WTC11 (cell line): ENCODE results near the gene KLRB1. TPM values are rescaled to one million over a fixed set of nuclear protein-coding genes. Genes with fewer than 3 reads are reported as not detected.

Experiments used
- ATAC-seq: fragments of 200-7000 bp; cut with Tn5 transposase; 2 replicates; pipeline ENCODE4 v1.10.0; 2021; ENCODE audit warnings: mild to moderate bottlenecking, moderate library complexity
- CTCF ChIA-PET: fragments of 300-600 bp; sonication (Branson Sonifier 250); formaldehyde crosslinking; loops from one replicate; lab custom pipeline; 2021; ENCODE audit warnings: antibody characterized with exemption; lab: Charles Lee
- POLR2A ChIA-PET: fragments of 350-600 bp; sonication (Branson Sonifier 250); formaldehyde crosslinking; loops from one replicate; lab custom pipeline; 2021; ENCODE audit warnings: antibody characterized with exemption; lab: Charles Lee
- DNase-seq: peaks from one replicate; pipeline ENCODE4 v3.0.0; 2021; ENCODE audit warnings: low spot score
- H3K27ac Mint-ChIP-seq: 2 replicates; pipeline ENCODE4 v1.8.0; 2021; ENCODE audit warnings: mixed read lengths
- H3K27me3 Mint-ChIP-seq: 2 replicates; pipeline ENCODE4 v1.8.0; 2021; ENCODE audit warnings: low read depth, mild to moderate bottlenecking, moderate library complexity, mixed read lengths
- H3K36me3 Mint-ChIP-seq: 2 replicates; pipeline ENCODE4 v1.8.0; 2021; ENCODE audit warnings: mixed read lengths
- H3K4me1 Mint-ChIP-seq: 2 replicates; pipeline ENCODE4 v1.8.0; 2022; ENCODE audit warnings: mixed read lengths
- H3K4me3 Mint-ChIP-seq: 2 replicates; pipeline ENCODE4 v1.8.0; 2021; ENCODE audit warnings: mild to moderate bottlenecking, moderate library complexity, mixed read lengths
- H3K9me3 Mint-ChIP-seq: 2 replicates; pipeline ENCODE4 v1.8.0; 2021; ENCODE audit warnings: mixed read lengths
- ATF1 ChIP-seq: sonication (generic); formaldehyde crosslinking; IDR thresholded peaks from 2 replicates; pipeline ENCODE4 v1.8.1; 2023; ENCODE audit warnings: mild to moderate bottlenecking, moderate library complexity, missing genetic modification reagents
- ATF2 ChIP-seq: sonication (generic); formaldehyde crosslinking; IDR thresholded peaks from 2 replicates; pipeline ENCODE4 v1.8.1; 2022; ENCODE audit warnings: low read depth, missing genetic modification reagents, borderline replicate concordance
- CBFB ChIP-seq: sonication (generic); formaldehyde crosslinking; IDR thresholded peaks from 2 replicates; pipeline ENCODE4 v1.8.1; 2022; ENCODE audit warnings: mild to moderate bottlenecking, low read depth, missing genetic modification reagents
- CTCF ChIP-seq: fragments of 200-600 bp; IDR thresholded peaks from 2 replicates; pipeline ENCODE4 v1.8.0; 2022; ENCODE audit warnings: antibody characterized with exemption
- E2F5 ChIP-seq: sonication (generic); formaldehyde crosslinking; IDR thresholded peaks from 2 replicates; pipeline ENCODE4 v1.8.1; 2022; ENCODE audit warnings: mild to moderate bottlenecking, moderate library complexity, missing genetic modification reagents
- ELF4 ChIP-seq: sonication (generic); formaldehyde crosslinking; IDR thresholded peaks from 2 replicates; pipeline ENCODE4 v1.8.1; 2022; ENCODE audit warnings: low read depth, mild to moderate bottlenecking, moderate library complexity, missing genetic modification reagents
- ERG ChIP-seq: fragments of 250-450 bp; sonication (Bioruptor Pico); IDR thresholded peaks from 2 replicates; pipeline ENCODE4 v1.8.0; 2021; ENCODE audit warnings: mild to moderate bottlenecking
- GTF2I ChIP-seq: fragments of 250-450 bp; sonication (Bioruptor Pico); conservative IDR thresholded peaks from 2 replicates; pipeline ENCODE4 v1.4.0; 2021; ENCODE audit warnings: mild to moderate bottlenecking
- IRF1 ChIP-seq: sonication (generic); formaldehyde crosslinking; IDR thresholded peaks from 2 replicates; pipeline ENCODE4 v1.8.0; 2023; ENCODE audit warnings: missing genetic modification reagents
- NR3C1 ChIP-seq: sonication (generic); formaldehyde crosslinking; conservative IDR thresholded peaks from 2 replicates; pipeline ENCODE4 v1.8.1; 2023; ENCODE audit warnings: low read depth, mild to moderate bottlenecking, missing genetic modification reagents
- PREB ChIP-seq: sonication (generic); formaldehyde crosslinking; IDR thresholded peaks from 2 replicates; pipeline ENCODE4 v1.8.1; 2022; ENCODE audit warnings: mild to moderate bottlenecking, missing genetic modification reagents, moderate library complexity, borderline replicate concordance
- RORB ChIP-seq: fragments of 250-450 bp; sonication (Bioruptor Pico); IDR thresholded peaks from 2 replicates; pipeline ENCODE4 v1.9.0; 2021; ENCODE audit warnings: mild to moderate bottlenecking
- ZNF416 ChIP-seq: fragments of 250-450 bp; sonication (Bioruptor Pico); IDR thresholded peaks from 2 replicates; pipeline ENCODE4 v1.9.0; 2021; ENCODE audit warnings: mild to moderate bottlenecking, inconsistent platforms
- ZNF425 ChIP-seq: fragments of 250-450 bp; sonication (Bioruptor Pico); conservative IDR thresholded peaks from 2 replicates; pipeline ENCODE4 v1.9.0; 2021; ENCODE audit warnings: mild to moderate bottlenecking
- total RNA-seq: library from RNA; stranded (reverse); gene quantifications from 3 replicates; pipeline ENCODE4 v1.2.3, GENCODE V29; 2021
- TF ChIP-seq, protein P1 (sequence below): sonication (generic); formaldehyde crosslinking; IDR thresholded peaks from 2 replicates; pipeline ENCODE4 v1.8.1; 2023; ENCODE audit warnings: mild to moderate bottlenecking, missing genetic modification reagents, borderline replicate concordance
- TF ChIP-seq, protein P2 (sequence below): fragments of 250-450 bp; sonication (Bioruptor Pico); IDR thresholded peaks from 2 replicates; pipeline ENCODE4 v1.9.0; 2021; ENCODE audit warnings: mild to moderate bottlenecking

The KLRB1 gene
- total RNA-seq, 1 experiment from 2014 or later, result not detected

DNA sequence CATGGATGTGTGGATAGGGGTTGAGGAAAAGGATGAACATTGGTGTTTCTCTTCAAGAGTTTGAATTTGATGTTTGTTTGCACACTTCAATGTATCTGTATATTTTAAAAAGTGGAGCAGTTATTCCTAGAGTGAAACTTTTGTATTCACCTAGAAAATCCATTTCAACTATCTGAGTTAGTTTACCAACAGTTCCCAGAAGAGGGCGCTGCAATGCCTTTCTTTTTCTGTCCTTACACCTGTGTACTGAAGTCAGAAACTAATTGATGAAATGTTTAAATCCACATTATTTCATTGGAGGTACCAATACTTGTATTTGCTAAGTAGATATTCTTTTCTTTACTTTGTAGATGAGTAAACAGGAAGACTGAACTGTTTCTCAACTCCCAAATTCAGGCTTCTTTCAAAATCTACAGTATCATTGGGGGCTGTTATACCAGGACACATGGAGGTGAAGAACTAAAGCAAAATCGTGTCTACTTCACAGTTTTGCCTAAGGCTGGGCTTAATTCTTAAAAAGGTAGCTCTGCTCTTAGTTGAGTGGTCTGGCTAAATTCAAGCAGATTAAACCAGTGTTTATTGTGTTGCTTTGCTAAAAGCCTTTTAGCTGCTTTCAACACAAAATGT lies 26.6 kb upstream of the KLRB1 start:
- TF ChIP-seq CTCF (peak; percentile 59), ZNF416 (no peak)
- peaks cover 43% of the 10 kb centered on the region for H3K36me3 Mint-ChIP-seq
- H3K27me3 Mint-ChIP-seq, result no peaks in the 10 kb centered on the region; the same call in 1 of the 2 replicates
- H3K27ac Mint-ChIP-seq, result no peak overlapping the region
- POLR2A ChIA-PET, result no interaction called here
- peaks cover 56% of the 10 kb centered on the region for H3K9me3 Mint-ChIP-seq
- H3K4me1 Mint-ChIP-seq, result no peaks in the 10 kb centered on the region
- DNase-seq (peak; percentile 61), ATAC-seq (peak; percentile 30; the same call in 1 of the 2 replicates)
- no peak overlapping the region for H3K4me3 Mint-ChIP-seq
- CTCF ChIA-PET, result interaction anchor here (0.6 to 1.7 kb wide), 3 partner anchors 53 to 111 kb away, joined by 3 to 8 read pairs (median 4); no protein-coding TSS in a partner anchor

GRCh38 chr12:9632766-9633165 lies 25.1 kb upstream of the KLRB1 start:
- no peaks in the 10 kb centered on the region; the same call in 1 of the 2 replicates for H3K27me3 Mint-ChIP-seq
- ChIA-PET POLR2A (no interaction called here), CTCF (interaction anchor here (1.1 to 1.3 kb wide), 3 partner anchors 75 to 301 kb away, joined by 3 to 5 read pairs (median 4); no protein-coding TSS in a partner anchor)
- H3K9me3 Mint-ChIP-seq, result peaks cover 46% of the 10 kb centered on the region
- DNase-seq, result no peak
- no peak overlapping the region for H3K4me3 Mint-ChIP-seq
- TF ChIP-seq, protein P1, sequence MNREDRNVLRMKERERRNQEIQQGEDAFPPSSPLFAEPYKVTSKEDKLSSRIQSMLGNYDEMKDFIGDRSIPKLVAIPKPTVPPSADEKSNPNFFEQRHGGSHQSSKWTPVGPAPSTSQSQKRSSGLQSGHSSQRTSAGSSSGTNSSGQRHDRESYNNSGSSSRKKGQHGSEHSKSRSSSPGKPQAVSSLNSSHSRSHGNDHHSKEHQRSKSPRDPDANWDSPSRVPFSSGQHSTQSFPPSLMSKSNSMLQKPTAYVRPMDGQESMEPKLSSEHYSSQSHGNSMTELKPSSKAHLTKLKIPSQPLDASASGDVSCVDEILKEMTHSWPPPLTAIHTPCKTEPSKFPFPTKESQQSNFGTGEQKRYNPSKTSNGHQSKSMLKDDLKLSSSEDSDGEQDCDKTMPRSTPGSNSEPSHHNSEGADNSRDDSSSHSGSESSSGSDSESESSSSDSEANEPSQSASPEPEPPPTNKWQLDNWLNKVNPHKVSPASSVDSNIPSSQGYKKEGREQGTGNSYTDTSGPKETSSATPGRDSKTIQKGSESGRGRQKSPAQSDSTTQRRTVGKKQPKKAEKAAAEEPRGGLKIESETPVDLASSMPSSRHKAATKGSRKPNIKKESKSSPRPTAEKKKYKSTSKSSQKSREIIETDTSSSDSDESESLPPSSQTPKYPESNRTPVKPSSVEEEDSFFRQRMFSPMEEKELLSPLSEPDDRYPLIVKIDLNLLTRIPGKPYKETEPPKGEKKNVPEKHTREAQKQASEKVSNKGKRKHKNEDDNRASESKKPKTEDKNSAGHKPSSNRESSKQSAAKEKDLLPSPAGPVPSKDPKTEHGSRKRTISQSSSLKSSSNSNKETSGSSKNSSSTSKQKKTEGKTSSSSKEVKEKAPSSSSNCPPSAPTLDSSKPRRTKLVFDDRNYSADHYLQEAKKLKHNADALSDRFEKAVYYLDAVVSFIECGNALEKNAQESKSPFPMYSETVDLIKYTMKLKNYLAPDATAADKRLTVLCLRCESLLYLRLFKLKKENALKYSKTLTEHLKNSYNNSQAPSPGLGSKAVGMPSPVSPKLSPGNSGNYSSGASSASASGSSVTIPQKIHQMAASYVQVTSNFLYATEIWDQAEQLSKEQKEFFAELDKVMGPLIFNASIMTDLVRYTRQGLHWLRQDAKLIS, result no peak
- TF ChIP-seq ELF4 (CRISPR knock-in tag), result no peak
- TF ChIP-seq ZNF425 (CRISPR knock-in tag), result no peak
- TF ChIP-seq CBFB (CRISPR knock-in tag), result no peak
- TF ChIP-seq ATF2 (CRISPR knock-in tag), result no peak
- no peak for TF ChIP-seq GTF2I (CRISPR knock-in tag)
- TF ChIP-seq, all 79 proteins: peak for 0
- peaks cover 35% of the 10 kb centered on the region for H3K36me3 Mint-ChIP-seq
- no peak for ATAC-seq
- H3K27ac Mint-ChIP-seq, result no peak overlapping the region
- no peaks in the 10 kb centered on the region for H3K4me1 Mint-ChIP-seq

DNA sequence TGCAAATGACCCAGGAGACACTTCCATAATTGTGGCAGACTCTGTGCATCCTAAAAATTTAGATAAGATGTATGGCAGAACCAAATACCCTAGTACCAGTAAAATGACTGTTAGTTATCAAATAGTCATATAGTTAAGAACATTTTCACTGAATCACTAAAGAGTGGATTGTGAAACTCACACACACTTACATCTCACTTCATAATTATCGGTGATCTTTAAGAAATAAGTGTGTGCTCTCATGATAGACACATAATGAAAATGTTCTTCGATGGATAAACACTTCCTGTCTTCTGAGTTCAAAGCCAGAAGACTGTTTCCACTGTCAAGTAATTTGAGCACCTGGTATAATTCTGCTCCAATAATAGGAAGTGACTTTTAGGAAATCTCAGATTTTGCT lies 19.1 kb upstream of the KLRB1 start:
- Mint-ChIP-seq H3K9me3 (peaks cover 12% of the 10 kb centered on the region), H3K4me1 (no peaks in the 10 kb centered on the region), H3K36me3 (peaks cover 4% of the 10 kb centered on the region; the same call in 1 of the 2 replicates), H3K27ac (no peak overlapping the region), H3K4me3 (no peak overlapping the region), H3K27me3 (no peaks in the 10 kb centered on the region; the same call in 1 of the 2 replicates)
- DNase-seq, result no peak
- ChIA-PET CTCF (no interaction called here), POLR2A (no interaction called here)
- no peak for ATAC-seq
- TF ChIP-seq E2F5 (CRISPR knock-in tag) (no peak), NR3C1 (no peak), RORB (CRISPR knock-in tag) (no peak), ATF1 (CRISPR knock-in tag) (no peak), IRF1 (CRISPR knock-in tag) (no peak), PREB (no peak), ERG (CRISPR knock-in tag) (no peak)
- TF ChIP-seq, protein P2, sequence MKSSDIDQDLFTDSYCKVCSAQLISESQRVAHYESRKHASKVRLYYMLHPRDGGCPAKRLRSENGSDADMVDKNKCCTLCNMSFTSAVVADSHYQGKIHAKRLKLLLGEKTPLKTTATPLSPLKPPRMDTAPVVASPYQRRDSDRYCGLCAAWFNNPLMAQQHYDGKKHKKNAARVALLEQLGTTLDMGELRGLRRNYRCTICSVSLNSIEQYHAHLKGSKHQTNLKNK (CRISPR knock-in tag), result no peak
